GM18870 (cell line): ENCODE data around the gene TBCD.
"Not testable (repeated sequence)": the region's sequence is repeated elsewhere in the genome, so short reads cannot be mapped to it uniquely, and the experiment has no call there.

Source experiments
- ATAC-seq: cut with Tn5 transposase; IDR thresholded peaks from one replicate; pipeline ENCODE4 v1.9.1; 2021; ENCODE audit warnings: moderate library complexity; ENCODE audit not compliant: unreplicated experiment

The TBCD gene

GRCh38 chr17:82984751-82985427, 233.0 kb downstream of the TBCD start:
- no peak for ATAC-seq

GRCh38 chr17:82985428-82985805, 233.6 kb downstream of the TBCD start:
- ATAC-seq = no peak

GRCh38 chr17:82985973-82986372, 234.1 kb downstream of the TBCD start:
- ATAC-seq = no peak

- not testable (repeated sequence) for ATAC-seq
These were observed 237.2 kb downstream of the TBCD start for GRCh38 chr17:82989051-82989450.

GRCh38 chr17:82989881-82990280, 238.0 kb downstream of the TBCD start:
- ATAC-seq = no peak

- no peak for ATAC-seq
These were observed 241.1 kb downstream of the TBCD start for GRCh38 chr17:82993005-82993404.
